Duodenal mucosa (tissue), 2 donors: ENCODE measurements around the gene AGA.

Experiments
- H3K27ac ChIP-seq: one replicate; pipeline ENCODE4 v1.7.0; 2013; ENCODE audit warnings: low read depth, low read length
- H3K27me3 ChIP-seq, 2 donors: one replicate each; pipeline ENCODE4 v1.7.0; 2013; ENCODE audit warnings: low read length in 2 of 2, control low read depth in 1 of 2; ENCODE audit not compliant: insufficient read depth in 2 of 2, control insufficient read depth in 1 of 2
- H3K36me3 ChIP-seq, 2 donors: one replicate each; pipeline ENCODE4 v1.7.0; 2013; ENCODE audit warnings: low read length in 2 of 2, control low read depth in 1 of 2; ENCODE audit not compliant: insufficient read depth in 2 of 2, control insufficient read depth in 1 of 2
- H3K4me1 ChIP-seq, 2 donors: one replicate each; pipeline ENCODE4 v1.7.0; 2013; ENCODE audit warnings: low read length in 2 of 2, control low read depth in 1 of 2; ENCODE audit not compliant: insufficient read depth in 2 of 2, control insufficient read depth in 1 of 2
- H3K4me3 ChIP-seq, 2 donors: one replicate each; pipeline ENCODE4 v1.7.0; 2013; ENCODE audit warnings: low read length in 2 of 2, low read depth in 1 of 2
- H3K9ac ChIP-seq, 2 donors: one replicate each; pipeline ENCODE4 v1.7.0; 2013; ENCODE audit warnings: low read length in 2 of 2, low read depth in 1 of 2
- H3K9me3 ChIP-seq, 2 donors: one replicate each; pipeline ENCODE4 v1.7.0; 2013; ENCODE audit warnings: low read length in 2 of 2, control low read depth in 1 of 2; ENCODE audit not compliant: control insufficient read depth in 1 of 2

AGA gene

GRCh38 chr4:177448850-177449249, 6.6 kb upstream of the AGA start:
- no peak overlapping the region for H3K27ac ChIP-seq
- no peaks in the 10 kb centered on the region for H3K36me3 ChIP-seq
- no peaks in the 10 kb centered on the region for H3K27me3 ChIP-seq
- no peaks in the 10 kb centered on the region for H3K4me1 ChIP-seq
- H3K9ac ChIP-seq, result no peak overlapping the region
- H3K9me3 ChIP-seq, result no peaks in the 10 kb centered on the region
- H3K4me3 ChIP-seq, result no peak overlapping the region

GRCh38 chr4:177447417-177448004, 5.3 kb upstream of the AGA start:
- no peaks in the 10 kb centered on the region for H3K36me3 ChIP-seq
- no peak overlapping the region for H3K9ac ChIP-seq
- no peaks in the 10 kb centered on the region for H3K27me3 ChIP-seq
- no peak overlapping the region for H3K27ac ChIP-seq
- no peaks in the 10 kb centered on the region for H3K9me3 ChIP-seq
- H3K4me3 ChIP-seq, result no peak overlapping the region
- H3K4me1 ChIP-seq, result peaks cover 0 to 3% of the 10 kb centered on the region in 2 donors

- no peaks in the 10 kb centered on the region for H3K27me3 ChIP-seq
- peaks cover under 1 to 3% of the 10 kb centered on the region in 2 donors for H3K4me1 ChIP-seq
- H3K9me3 ChIP-seq, result no peaks in the 10 kb centered on the region
- no peaks in the 10 kb centered on the region for H3K36me3 ChIP-seq
- no peak overlapping the region for H3K27ac ChIP-seq
- H3K4me3 ChIP-seq, result peak overlapping the region in 1 of 2 donors; percentile 3
- no peak overlapping the region for H3K9ac ChIP-seq
These were observed 4.3 kb upstream of the AGA start for GRCh38 chr4:177446586-177446985.

- H3K4me3 ChIP-seq, result peak overlapping the region in 1 of 2 donors; percentile 43
- H3K9me3 ChIP-seq, result no peaks in the 10 kb centered on the region
- no peaks in the 10 kb centered on the region for H3K36me3 ChIP-seq
- no peaks in the 10 kb centered on the region for H3K27me3 ChIP-seq
- peak overlapping the region in 1 of 2 donors; percentile 40 for H3K9ac ChIP-seq
- peaks cover 9 to 11% of the 10 kb centered on the region in 2 donors for H3K4me1 ChIP-seq
- H3K27ac ChIP-seq, result no peak overlapping the region
These were observed 2.9 kb upstream of the AGA start for GRCh38 chr4:177444911-177445736.

GRCh38 chr4:177441061-177441802, 1.0 kb downstream of the AGA start:
- no peak overlapping the region for H3K27ac ChIP-seq
- H3K4me1 ChIP-seq, result peaks cover 9 to 11% of the 10 kb centered on the region in 2 donors
- H3K27me3 ChIP-seq, result no peaks in the 10 kb centered on the region
- peak overlapping the region; percentile 81 to 84 for H3K9ac ChIP-seq
- no peaks in the 10 kb centered on the region for H3K9me3 ChIP-seq
- H3K36me3 ChIP-seq, result peaks cover 0 to 3% of the 10 kb centered on the region in 2 donors
- H3K4me3 ChIP-seq, result peak overlapping the region; percentile 83 to 91

GRCh38 chr4:177436456-177436855, 5.8 kb downstream of the AGA start:
- H3K36me3 ChIP-seq, result peaks cover 4 to 28% of the 10 kb centered on the region in 2 donors

DNA sequence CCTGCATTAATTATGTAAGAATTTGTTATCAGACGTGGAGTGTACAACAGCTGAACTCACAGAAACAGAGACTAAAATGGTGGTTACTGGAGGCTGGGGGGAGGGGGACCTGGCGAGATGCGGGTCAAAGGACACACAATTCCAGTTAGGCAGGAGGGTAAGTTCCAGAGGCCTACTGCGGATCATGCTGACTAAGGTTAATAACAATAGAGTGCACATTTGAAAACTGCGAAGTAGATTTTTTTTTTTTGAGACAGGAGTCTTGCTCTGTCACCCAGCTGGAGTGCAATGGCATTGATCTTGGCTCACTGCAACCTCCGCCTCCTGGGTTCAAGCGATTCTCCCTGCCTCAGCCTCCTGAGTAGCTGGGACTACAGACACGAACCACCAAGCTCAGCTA, 7.6 kb downstream of the AGA start:
- H3K27ac ChIP-seq, result no peak overlapping the region
- peaks cover 4 to 28% of the 10 kb centered on the region in 2 donors for H3K36me3 ChIP-seq
- no peak overlapping the region for H3K9ac ChIP-seq
- H3K27me3 ChIP-seq, result no peaks in the 10 kb centered on the region
- no peaks in the 10 kb centered on the region for H3K9me3 ChIP-seq
- H3K4me1 ChIP-seq, result no peaks in the 10 kb centered on the region
- no peak overlapping the region for H3K4me3 ChIP-seq

More at GRCh38 chr4:177436456-177436855, 5.8 kb downstream of the AGA start:
- Histone ChIP-seq H3K27ac (no peak overlapping the region), H3K27me3 (no peaks in the 10 kb centered on the region), H3K4me3 (no peak overlapping the region), H3K9ac (no peak overlapping the region), H3K4me1 (peaks cover 7% of the 10 kb centered on the region in 2 donors), H3K9me3 (no peaks in the 10 kb centered on the region)

DNA sequence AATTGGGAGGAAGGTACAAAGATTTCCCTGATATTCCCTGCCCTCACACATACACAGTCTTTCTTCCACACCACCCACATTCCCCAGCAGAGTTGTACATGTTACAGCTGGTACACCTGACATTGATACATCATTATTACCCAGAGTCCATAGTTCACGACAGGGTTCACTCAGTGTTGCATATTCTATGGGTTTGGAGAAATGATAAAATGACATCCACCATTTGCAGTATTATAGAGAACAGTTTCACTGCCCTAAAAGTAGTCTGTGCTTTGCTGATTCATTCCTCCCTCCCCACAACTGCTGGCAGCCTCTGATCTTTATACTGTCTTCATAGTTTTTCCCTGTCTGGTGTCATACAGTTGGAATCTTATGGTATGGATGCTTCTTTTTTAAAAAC, 15.0 kb downstream of the AGA start:
- no peak overlapping the region for H3K4me3 ChIP-seq

GRCh38 chr4:177419434-177419833, 22.8 kb downstream of the AGA start:
- Histone ChIP-seq H3K4me3 (no peak overlapping the region), H3K9me3 (peaks cover 0 to 11% of the 10 kb centered on the region in 2 donors), H3K36me3 (no peaks in the 10 kb centered on the region), H3K27me3 (no peaks in the 10 kb centered on the region), H3K27ac (no peak overlapping the region), H3K9ac (no peak overlapping the region), H3K4me1 (no peaks in the 10 kb centered on the region)

More for the DNA sequence above, 15.0 kb downstream of the AGA start:
- H3K36me3 ChIP-seq, result peaks cover 0 to 7% of the 10 kb centered on the region in 2 donors
- no peaks in the 10 kb centered on the region for H3K27me3 ChIP-seq
- no peaks in the 10 kb centered on the region for H3K4me1 ChIP-seq
- H3K9me3 ChIP-seq, result no peaks in the 10 kb centered on the region
- H3K9ac ChIP-seq, result no peak overlapping the region
- no peak overlapping the region for H3K27ac ChIP-seq

- Histone ChIP-seq H3K27me3 (no peaks in the 10 kb centered on the region), H3K27ac (no peak overlapping the region), H3K4me1 (no peaks in the 10 kb centered on the region), H3K4me3 (no peak overlapping the region), H3K9ac (no peak overlapping the region), H3K9me3 (no peaks in the 10 kb centered on the region), H3K36me3 (no peaks in the 10 kb centered on the region)
These were observed 28.6 kb downstream of the AGA start for GRCh38 chr4:177413656-177414055.
